ENCODE results near the gene IDH3A.

DNA sequence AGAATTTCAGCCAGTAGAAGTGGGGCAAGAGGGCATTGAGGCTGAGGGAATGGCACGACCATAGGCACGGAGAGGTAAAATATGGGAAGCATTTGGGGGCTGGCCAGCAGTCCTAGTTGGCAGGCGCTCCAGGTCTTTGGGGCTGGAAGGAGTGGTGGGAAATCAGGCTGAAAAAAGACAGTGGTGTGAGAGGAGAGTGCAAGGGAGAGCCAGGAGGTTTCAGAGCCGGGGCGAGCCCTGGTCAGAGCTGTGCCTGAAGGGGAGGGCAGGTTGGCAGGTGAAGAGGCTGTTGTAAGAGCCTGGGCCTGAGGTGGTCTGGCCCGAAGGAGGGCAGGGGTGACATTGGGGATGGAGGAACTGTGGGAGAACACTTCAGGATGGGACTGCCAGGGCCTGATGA, 1.6 kb upstream of the IDH3A start:
- TF ChIP-seq, protein P1, sequence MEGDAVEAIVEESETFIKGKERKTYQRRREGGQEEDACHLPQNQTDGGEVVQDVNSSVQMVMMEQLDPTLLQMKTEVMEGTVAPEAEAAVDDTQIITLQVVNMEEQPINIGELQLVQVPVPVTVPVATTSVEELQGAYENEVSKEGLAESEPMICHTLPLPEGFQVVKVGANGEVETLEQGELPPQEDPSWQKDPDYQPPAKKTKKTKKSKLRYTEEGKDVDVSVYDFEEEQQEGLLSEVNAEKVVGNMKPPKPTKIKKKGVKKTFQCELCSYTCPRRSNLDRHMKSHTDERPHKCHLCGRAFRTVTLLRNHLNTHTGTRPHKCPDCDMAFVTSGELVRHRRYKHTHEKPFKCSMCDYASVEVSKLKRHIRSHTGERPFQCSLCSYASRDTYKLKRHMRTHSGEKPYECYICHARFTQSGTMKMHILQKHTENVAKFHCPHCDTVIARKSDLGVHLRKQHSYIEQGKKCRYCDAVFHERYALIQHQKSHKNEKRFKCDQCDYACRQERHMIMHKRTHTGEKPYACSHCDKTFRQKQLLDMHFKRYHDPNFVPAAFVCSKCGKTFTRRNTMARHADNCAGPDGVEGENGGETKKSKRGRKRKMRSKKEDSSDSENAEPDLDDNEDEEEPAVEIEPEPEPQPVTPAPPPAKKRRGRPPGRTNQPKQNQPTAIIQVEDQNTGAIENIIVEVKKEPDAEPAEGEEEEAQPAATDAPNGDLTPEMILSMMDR (IDR thresholded peaks at IDR 0.05): no peak
- TF ChIP-seq MAFK (IDR thresholded peaks at IDR 0.05; ENCODE audit: partially characterized antibody) (no peak), POLR2A (IDR thresholded peaks at IDR 0.05; ENCODE audit: low read length) (no peak), KDM1A (IDR thresholded peaks at IDR 0.05; ENCODE audit: low read depth) (no peak), BHLHE40 (IDR thresholded peaks at IDR 0.05; ENCODE audit: low read depth, low read length) (no peak), POLR2AphosphoS2 (conservative IDR thresholded peaks at IDR 0.05; ENCODE audit: low read length) (no peak), CEBPB (IDR thresholded peaks at IDR 0.05) (no peak), SREBF2 (IDR thresholded peaks at IDR 0.05) (no peak), RAD21 (conservative IDR thresholded peaks at IDR 0.05 in 1 of 2, IDR thresholded peaks at IDR 0.05 in 1 of 2) (no peak)
- TF ChIP-seq, protein P2, sequence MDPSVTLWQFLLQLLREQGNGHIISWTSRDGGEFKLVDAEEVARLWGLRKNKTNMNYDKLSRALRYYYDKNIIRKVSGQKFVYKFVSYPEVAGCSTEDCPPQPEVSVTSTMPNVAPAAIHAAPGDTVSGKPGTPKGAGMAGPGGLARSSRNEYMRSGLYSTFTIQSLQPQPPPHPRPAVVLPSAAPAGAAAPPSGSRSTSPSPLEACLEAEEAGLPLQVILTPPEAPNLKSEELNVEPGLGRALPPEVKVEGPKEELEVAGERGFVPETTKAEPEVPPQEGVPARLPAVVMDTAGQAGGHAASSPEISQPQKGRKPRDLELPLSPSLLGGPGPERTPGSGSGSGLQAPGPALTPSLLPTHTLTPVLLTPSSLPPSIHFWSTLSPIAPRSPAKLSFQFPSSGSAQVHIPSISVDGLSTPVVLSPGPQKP (IDR thresholded peaks at IDR 0.05; ENCODE audit: low read depth, low read length): no peak
- TF ChIP-seq, protein P3, sequence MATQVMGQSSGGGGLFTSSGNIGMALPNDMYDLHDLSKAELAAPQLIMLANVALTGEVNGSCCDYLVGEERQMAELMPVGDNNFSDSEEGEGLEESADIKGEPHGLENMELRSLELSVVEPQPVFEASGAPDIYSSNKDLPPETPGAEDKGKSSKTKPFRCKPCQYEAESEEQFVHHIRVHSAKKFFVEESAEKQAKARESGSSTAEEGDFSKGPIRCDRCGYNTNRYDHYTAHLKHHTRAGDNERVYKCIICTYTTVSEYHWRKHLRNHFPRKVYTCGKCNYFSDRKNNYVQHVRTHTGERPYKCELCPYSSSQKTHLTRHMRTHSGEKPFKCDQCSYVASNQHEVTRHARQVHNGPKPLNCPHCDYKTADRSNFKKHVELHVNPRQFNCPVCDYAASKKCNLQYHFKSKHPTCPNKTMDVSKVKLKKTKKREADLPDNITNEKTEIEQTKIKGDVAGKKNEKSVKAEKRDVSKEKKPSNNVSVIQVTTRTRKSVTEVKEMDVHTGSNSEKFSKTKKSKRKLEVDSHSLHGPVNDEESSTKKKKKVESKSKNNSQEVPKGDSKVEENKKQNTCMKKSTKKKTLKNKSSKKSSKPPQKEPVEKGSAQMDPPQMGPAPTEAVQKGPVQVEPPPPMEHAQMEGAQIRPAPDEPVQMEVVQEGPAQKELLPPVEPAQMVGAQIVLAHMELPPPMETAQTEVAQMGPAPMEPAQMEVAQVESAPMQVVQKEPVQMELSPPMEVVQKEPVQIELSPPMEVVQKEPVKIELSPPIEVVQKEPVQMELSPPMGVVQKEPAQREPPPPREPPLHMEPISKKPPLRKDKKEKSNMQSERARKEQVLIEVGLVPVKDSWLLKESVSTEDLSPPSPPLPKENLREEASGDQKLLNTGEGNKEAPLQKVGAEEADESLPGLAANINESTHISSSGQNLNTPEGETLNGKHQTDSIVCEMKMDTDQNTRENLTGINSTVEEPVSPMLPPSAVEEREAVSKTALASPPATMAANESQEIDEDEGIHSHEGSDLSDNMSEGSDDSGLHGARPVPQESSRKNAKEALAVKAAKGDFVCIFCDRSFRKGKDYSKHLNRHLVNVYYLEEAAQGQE (IDR thresholded peaks at IDR 0.05): no peak
- TF ChIP-seq, protein P4, sequence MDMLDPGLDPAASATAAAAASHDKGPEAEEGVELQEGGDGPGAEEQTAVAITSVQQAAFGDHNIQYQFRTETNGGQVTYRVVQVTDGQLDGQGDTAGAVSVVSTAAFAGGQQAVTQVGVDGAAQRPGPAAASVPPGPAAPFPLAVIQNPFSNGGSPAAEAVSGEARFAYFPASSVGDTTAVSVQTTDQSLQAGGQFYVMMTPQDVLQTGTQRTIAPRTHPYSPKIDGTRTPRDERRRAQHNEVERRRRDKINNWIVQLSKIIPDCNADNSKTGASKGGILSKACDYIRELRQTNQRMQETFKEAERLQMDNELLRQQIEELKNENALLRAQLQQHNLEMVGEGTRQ (IDR thresholded peaks at IDR 0.05): no peak
- TF ChIP-seq, protein P5, sequence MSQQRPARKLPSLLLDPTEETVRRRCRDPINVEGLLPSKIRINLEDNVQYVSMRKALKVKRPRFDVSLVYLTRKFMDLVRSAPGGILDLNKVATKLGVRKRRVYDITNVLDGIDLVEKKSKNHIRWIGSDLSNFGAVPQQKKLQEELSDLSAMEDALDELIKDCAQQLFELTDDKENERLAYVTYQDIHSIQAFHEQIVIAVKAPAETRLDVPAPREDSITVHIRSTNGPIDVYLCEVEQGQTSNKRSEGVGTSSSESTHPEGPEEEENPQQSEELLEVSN (IDR thresholded peaks at IDR 0.05; ENCODE audit: borderline replicate concordance, low read depth): no peak
- TF ChIP-seq, protein P6, sequence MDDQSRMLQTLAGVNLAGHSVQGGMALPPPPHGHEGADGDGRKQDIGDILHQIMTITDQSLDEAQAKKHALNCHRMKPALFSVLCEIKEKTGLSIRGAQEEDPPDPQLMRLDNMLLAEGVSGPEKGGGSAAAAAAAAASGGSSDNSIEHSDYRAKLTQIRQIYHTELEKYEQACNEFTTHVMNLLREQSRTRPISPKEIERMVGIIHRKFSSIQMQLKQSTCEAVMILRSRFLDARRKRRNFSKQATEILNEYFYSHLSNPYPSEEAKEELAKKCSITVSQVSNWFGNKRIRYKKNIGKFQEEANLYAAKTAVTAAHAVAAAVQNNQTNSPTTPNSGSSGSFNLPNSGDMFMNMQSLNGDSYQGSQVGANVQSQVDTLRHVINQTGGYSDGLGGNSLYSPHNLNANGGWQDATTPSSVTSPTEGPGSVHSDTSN (IDR thresholded peaks at IDR 0.05): no peak
